Hepatocyte (in vitro differentiated cells): ENCODE measurements around the gene OLFM2.

Source experiments
- EZH2 ChIP-seq: fragments of 200-600 bp; sonication (generic); IDR thresholded peaks from 2 replicates; pipeline ENCODE4 v1.6.1; 2016; ENCODE audit warnings: antibody characterized with exemption, mild to moderate bottlenecking, borderline replicate concordance
- EZH2phosphoT487 ChIP-seq: fragments of 200-600 bp; sonication (generic); IDR thresholded peaks from one replicate; pipeline ENCODE4 v1.6.1; 2018; ENCODE audit warnings: antibody characterized with exemption, mild to moderate bottlenecking, low read depth, moderate library complexity; ENCODE audit not compliant: unreplicated experiment, severe bottlenecking
- TF ChIP-seq, protein P1 (sequence below): fragments of 200-600 bp; sonication (generic); IDR thresholded peaks from 2 replicates; pipeline ENCODE4 v1.5.1; 2016; ENCODE audit warnings: antibody characterized with exemption, mild to moderate bottlenecking; ENCODE audit not compliant: poor library complexity

GRCh38 chr19:9953802-9954542 lies 17.7 kb upstream of the OLFM2 start:
- TF ChIP-seq, protein P1, sequence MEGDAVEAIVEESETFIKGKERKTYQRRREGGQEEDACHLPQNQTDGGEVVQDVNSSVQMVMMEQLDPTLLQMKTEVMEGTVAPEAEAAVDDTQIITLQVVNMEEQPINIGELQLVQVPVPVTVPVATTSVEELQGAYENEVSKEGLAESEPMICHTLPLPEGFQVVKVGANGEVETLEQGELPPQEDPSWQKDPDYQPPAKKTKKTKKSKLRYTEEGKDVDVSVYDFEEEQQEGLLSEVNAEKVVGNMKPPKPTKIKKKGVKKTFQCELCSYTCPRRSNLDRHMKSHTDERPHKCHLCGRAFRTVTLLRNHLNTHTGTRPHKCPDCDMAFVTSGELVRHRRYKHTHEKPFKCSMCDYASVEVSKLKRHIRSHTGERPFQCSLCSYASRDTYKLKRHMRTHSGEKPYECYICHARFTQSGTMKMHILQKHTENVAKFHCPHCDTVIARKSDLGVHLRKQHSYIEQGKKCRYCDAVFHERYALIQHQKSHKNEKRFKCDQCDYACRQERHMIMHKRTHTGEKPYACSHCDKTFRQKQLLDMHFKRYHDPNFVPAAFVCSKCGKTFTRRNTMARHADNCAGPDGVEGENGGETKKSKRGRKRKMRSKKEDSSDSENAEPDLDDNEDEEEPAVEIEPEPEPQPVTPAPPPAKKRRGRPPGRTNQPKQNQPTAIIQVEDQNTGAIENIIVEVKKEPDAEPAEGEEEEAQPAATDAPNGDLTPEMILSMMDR, result no peak
- TF ChIP-seq EZH2 (no peak), EZH2phosphoT487 (no peak)
